Dendritic cell treated with granulocyte-macrophage colony-stimulating factor and Interleukin-4, amounts not matched to agents 40 ng/mL and 50 ng/mL, for 4 days (primary cell): ENCODE measurements around the gene CIB1.
A peak's percentile ranks its signal among the peaks of the same experiment; 100 is the strongest.
"Not testable (repeated sequence)": the region's sequence is repeated elsewhere in the genome, so short reads cannot be mapped to it uniquely, and the experiment has no call there.

Experiments used
- H3K27ac Mint-ChIP-seq: one replicate; pipeline ENCODE4 v1.8.0; 2022; ENCODE audit warnings: mild to moderate bottlenecking, mixed read lengths
- H3K27me3 Mint-ChIP-seq: one replicate; pipeline ENCODE4 v1.8.0; 2022; ENCODE audit warnings: mild to moderate bottlenecking, mixed read lengths
- H3K36me3 Mint-ChIP-seq: one replicate; pipeline ENCODE4 v1.8.0; 2022; ENCODE audit warnings: low read depth, mixed read lengths
- H3K4me1 Mint-ChIP-seq: one replicate; pipeline ENCODE4 v1.8.0; 2022; ENCODE audit warnings: low read depth, mixed read lengths
- H3K4me3 Mint-ChIP-seq: one replicate; pipeline ENCODE4 v1.8.0; 2022; ENCODE audit warnings: mild to moderate bottlenecking, moderate library complexity, mixed read lengths
- H3K9me3 Mint-ChIP-seq: one replicate; pipeline ENCODE4 v1.8.0; 2022; ENCODE audit warnings: mixed read lengths
- intact Hi-C: fragments of 100-400 bp; cut with micrococcal nuclease; formaldehyde crosslinking; loops from one replicate; pipeline ENCODE4 v1.15.0; 2022

Gene CIB1

GRCh38 chr15:90188914-90189748 is 44.6 kb downstream of the CIB1 start:
- Mint-ChIP-seq H3K36me3 (no peaks in the 10 kb centered on the region), H3K4me3 (peak overlapping the region; percentile 26), H3K27me3 (no peaks in the 10 kb centered on the region), H3K27ac (peak overlapping the region; percentile 73), H3K4me1 (peaks cover 70% of the 10 kb centered on the region), H3K9me3 (no peaks in the 10 kb centered on the region)
- intact Hi-C loops: no loop called here

DNA sequence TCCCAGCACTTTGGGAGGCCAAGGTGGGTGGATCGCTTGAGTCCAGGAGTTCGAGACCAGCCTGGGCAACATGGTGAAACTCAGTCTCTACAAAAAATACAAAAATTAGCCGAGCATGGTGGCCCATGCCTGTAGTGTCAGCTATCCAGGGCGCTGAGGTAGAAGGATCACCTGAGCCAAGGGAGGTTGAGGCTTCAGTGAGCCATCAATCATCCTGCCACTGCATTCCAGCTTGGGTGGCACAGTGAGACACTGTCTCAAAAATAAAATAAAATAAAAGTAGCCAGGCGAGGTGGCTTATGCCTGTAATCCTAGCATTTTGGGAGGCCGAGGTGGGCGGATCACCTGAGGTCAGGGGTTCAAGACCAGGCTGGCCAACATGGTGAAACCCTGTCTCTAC is 45.7 kb downstream of the CIB1 start:
- H3K36me3 Mint-ChIP-seq, H3K4me3 Mint-ChIP-seq, H3K9me3 Mint-ChIP-seq, H3K27me3 Mint-ChIP-seq, intact Hi-C loops: not testable (repeated sequence)
- Mint-ChIP-seq H3K4me1 (peaks cover 65% of the 10 kb centered on the region), H3K27ac (peak overlapping the region; percentile 37)

DNA sequence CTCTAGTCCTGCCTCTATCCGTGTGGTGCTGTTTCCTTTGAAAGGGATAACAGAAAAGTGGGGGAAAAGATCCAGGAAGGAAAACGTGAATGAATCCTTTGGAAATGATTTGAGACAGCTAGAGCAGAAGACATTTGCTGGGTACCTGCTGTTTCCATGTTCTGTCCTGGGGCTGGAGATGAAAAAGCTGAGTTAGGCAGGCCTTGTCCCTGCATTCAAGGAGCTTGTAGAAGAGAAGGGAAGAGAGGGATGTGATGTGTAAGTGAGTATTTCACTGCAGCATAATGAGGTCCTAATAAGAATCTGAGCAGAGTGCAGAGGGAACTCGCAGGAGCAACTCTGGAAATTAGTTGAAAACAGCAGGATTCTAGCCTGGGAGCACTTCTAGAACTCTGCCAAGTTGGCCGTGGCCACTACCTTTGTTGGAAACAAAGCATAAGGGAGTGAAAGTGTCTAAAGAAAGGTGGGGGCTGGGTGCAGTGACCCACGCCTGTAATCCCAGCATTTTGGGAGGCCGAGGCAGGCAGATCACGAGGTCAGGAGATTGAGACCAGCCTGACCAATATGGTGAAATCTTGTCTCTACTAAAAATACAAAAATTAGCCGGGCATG is 46.4 kb downstream of the CIB1 start:
- Mint-ChIP-seq H3K27ac (peak overlapping the region; percentile 37), H3K9me3 (no peaks in the 10 kb centered on the region), H3K4me1 (peaks cover 59% of the 10 kb centered on the region), H3K27me3 (no peaks in the 10 kb centered on the region), H3K4me3 (no peak overlapping the region), H3K36me3 (no peaks in the 10 kb centered on the region)
- intact Hi-C loops: no loop called here

- intact Hi-C loops: no loop called here
- Mint-ChIP-seq H3K36me3 (no peaks in the 10 kb centered on the region), H3K4me1 (peaks cover 43% of the 10 kb centered on the region), H3K27me3 (peaks cover 2% of the 10 kb centered on the region), H3K27ac (peak overlapping the region; percentile 72), H3K9me3 (no peaks in the 10 kb centered on the region), H3K4me3 (peak overlapping the region; percentile 85)
Observed at GRCh38 chr15:90184786-90185704, 48.7 kb downstream of the CIB1 start.

DNA sequence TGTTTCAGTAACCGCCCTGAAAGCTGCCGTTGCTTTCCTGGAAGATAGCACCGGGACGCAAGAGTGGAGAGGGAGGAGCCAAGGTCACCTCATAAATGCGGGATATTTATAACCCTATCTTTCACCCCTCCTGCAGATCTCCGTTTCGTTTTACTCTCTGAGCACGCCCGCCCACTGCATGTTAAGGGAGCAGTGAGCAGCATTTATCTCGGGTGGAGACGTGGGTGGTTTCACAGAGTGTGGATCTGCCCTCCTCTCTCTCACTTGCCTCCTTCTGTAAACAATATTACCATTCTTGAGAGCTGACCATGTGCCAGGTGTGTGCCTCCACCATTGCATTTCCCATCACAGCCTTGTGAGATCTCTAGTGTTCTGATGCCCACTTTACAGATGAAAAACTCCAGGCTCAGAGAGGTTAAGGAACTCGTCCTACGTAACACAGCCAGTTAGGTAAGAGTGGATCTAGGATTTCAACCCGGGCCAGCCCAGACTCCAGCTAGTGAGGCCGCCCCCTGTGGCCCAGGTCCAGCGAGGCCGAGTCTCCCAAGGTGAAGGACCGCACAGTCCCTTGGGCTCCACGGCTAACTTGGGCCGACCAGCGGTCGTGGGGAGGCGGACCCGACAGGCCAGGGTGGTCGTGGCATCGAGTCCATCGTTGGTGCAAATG is 49.5 kb downstream of the CIB1 start:
- intact Hi-C loops: no loop called here
- Mint-ChIP-seq H3K4me3 (peak overlapping the region; percentile 85), H3K27ac (peak overlapping the region; percentile 72), H3K9me3 (peaks cover 6% of the 10 kb centered on the region), H3K4me1 (peaks cover 44% of the 10 kb centered on the region), H3K36me3 (no peaks in the 10 kb centered on the region), H3K27me3 (peaks cover 4% of the 10 kb centered on the region)

GRCh38 chr15:90181776-90182175 is 52.0 kb downstream of the CIB1 start:
- Mint-ChIP-seq H3K27me3 (peaks cover 6% of the 10 kb centered on the region), H3K9me3 (peaks cover 9% of the 10 kb centered on the region), H3K4me3 (no peak overlapping the region), H3K36me3 (no peaks in the 10 kb centered on the region), H3K4me1 (peaks cover 38% of the 10 kb centered on the region), H3K27ac (no peak overlapping the region)
- intact Hi-C loops: no loop called here
